ENCODE measurements around the gene ATP6V0B. TPM values are rescaled to one million over a fixed set of nuclear protein-coding genes. Genes with fewer than 3 reads are reported as not detected.

Gene ATP6V0B
- total and polyA plus RNA-seq, 9 of the 15 experiments (the other 6 are each of a cell fraction or from before 2014, with no cell fraction given), result 137 to 328 (median 220) TPM

- peaks cover 3% of the 10 kb centered on the region; the same call in 1 of the 3 replicates for H3K36me3 ChIP-seq (ENCODE audit: control insufficient read depth, insufficient read depth, low read length)
- no peak overlapping the region for H3K4me2 ChIP-seq (ENCODE audit: insufficient read depth, low read length)
- BruUV-seq (replicated peaks), result no TSS peak
- DNase-seq (ENCODE audit: extremely low read depth in 1 of 4, low spot score in 3 of 4) (no peak), ATAC-seq (no peak), FAIRE-seq (no peak)
- no peak overlapping the region for H3K4me3 ChIP-seq
- ChIA-PET CTCF (ENCODE audit: low intra/inter-chr PET ratio) (no interaction called here), POLR2A (interaction anchor here (0.8 to 1.7 kb wide), 9 partner anchors 10 to 48 kb away, joined by 3 to 10 read pairs (median 3); partner anchors contain the start of gene SLC6A9)
- peak overlapping the region in 1 of 2 experiments; percentile 41; a peak in 1 of 4 replicates for H3K9ac ChIP-seq (ENCODE audit: insufficient read depth in 1 of 2, low read depth in 2 of 2, low read length in 2 of 2)
- H3K27me3 ChIP-seq (ENCODE audit: control insufficient read depth in 2 of 2, insufficient read depth in 2 of 2, low read length in 2 of 2), result no peaks in the 10 kb centered on the region
- H3K9me3 ChIP-seq (replicated peaks; ENCODE audit: control insufficient read depth, insufficient read depth, low read depth, low read length), result no peaks in the 10 kb centered on the region
- peaks cover under 1 to 63% of the 10 kb centered on the region in 2 experiments; a peak in 4 of 5 replicates for H3K4me1 ChIP-seq (replicated peaks in 1 of 2; ENCODE audit: control insufficient read depth in 2 of 2, insufficient read depth in 2 of 2, low read length in 2 of 2)
- WGBS (ENCODE audit: insufficient coverage, low coverage, missing lambda C conversion rate), result 63% methylated on average over 8 of the region's 8 CpGs
- H4K20me1 ChIP-seq (replicated peaks; ENCODE audit: control insufficient read depth, insufficient read depth, low read length), result no peaks in the 10 kb centered on the region
- H3K9me1 ChIP-seq (ENCODE audit: control insufficient read depth, insufficient read depth, low read length), result peaks cover 5% of the 10 kb centered on the region
- in situ Hi-C loops (cut with MboI) (no loop called here), intact Hi-C loops (cut with micrococcal nuclease) (no loop called here)
- no peak for TF ChIP-seq KLF13 (tag; IDR thresholded peaks at IDR 0.05; ENCODE audit: borderline replicate concordance, low read depth)
- H3K79me2 ChIP-seq (ENCODE audit: control insufficient read depth, insufficient read depth, low read length), result no peaks in the 10 kb centered on the region
- no peak overlapping the region for H2AFZ ChIP-seq (ENCODE audit: low read depth, low read length)
- H3K27ac ChIP-seq (ENCODE audit: extremely low read depth, low read depth, low read length), result no peak overlapping the region
These were observed 25.4 kb downstream of the ATP6V0B start for GRCh38 chr1:44000122-44000665.

DNA sequence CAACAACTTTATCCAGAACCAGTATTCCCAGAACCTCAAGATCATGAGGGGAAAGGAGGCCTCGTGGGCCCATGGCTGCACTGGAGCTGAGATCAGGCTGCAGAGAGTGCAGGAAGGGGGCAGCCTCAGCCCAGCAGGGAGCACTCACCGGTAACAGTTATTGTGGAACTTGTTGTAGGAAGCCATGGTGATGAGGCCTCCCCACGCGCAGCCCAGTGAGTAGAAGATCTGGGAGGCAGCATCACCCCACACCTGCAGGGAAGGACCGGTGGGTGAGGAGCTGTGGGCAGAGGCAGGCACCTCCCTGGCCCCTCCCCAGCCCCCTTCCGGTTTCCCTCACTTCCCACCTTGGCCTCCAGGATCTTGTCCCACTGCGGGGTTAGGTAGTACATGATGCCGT, 27.4 kb downstream of the ATP6V0B start:
- Histone ChIP-seq H3K9me3 (replicated peaks; ENCODE audit: control insufficient read depth, insufficient read depth, low read depth, low read length) (no peaks in the 10 kb centered on the region), H3K4me3 (no peak overlapping the region), H3K27ac (ENCODE audit: extremely low read depth, low read depth, low read length) (no peak overlapping the region), H3K9me1 (ENCODE audit: control insufficient read depth, insufficient read depth, low read length) (peaks cover 5% of the 10 kb centered on the region), H3K36me3 (ENCODE audit: control insufficient read depth, insufficient read depth, low read length) (peaks cover 3% of the 10 kb centered on the region; the same call in 1 of the 3 replicates), H3K27me3 (ENCODE audit: control insufficient read depth in 2 of 2, insufficient read depth in 2 of 2, low read length in 2 of 2) (no peaks in the 10 kb centered on the region), H3K9ac (ENCODE audit: insufficient read depth in 1 of 2, low read depth in 2 of 2, low read length in 2 of 2) (peak overlapping the region in 1 of 2 experiments; percentile 57; a peak in 2 of 4 replicates), H2AFZ (ENCODE audit: low read depth, low read length) (no peak overlapping the region), H3K79me2 (ENCODE audit: control insufficient read depth, insufficient read depth, low read length) (no peaks in the 10 kb centered on the region), H3K4me2 (ENCODE audit: insufficient read depth, low read length) (no peak overlapping the region), H3K4me1 (replicated peaks in 1 of 2; ENCODE audit: control insufficient read depth in 2 of 2, insufficient read depth in 2 of 2, low read length in 2 of 2) (peaks cover 0 to 54% of the 10 kb centered on the region in 2 experiments; a peak in 3 of 5 replicates), H4K20me1 (replicated peaks; ENCODE audit: control insufficient read depth, insufficient read depth, low read length) (no peaks in the 10 kb centered on the region)
- FAIRE-seq (no peak), ATAC-seq (no peak), DNase-seq (ENCODE audit: extremely low read depth in 1 of 4, low spot score in 3 of 4) (no peak)
- ChIA-PET CTCF (ENCODE audit: low intra/inter-chr PET ratio) (interaction anchor here (0.6 kb wide), 1 partner anchor 608 kb away, joined by 3 read pairs; no protein-coding TSS in a partner anchor), POLR2A (interaction anchor here (0.6 kb wide), 3 partner anchors 34 to 247 kb away, joined by 3 to 4 read pairs (median 4); no protein-coding TSS in a partner anchor)
- BruUV-seq (replicated peaks), result no TSS peak
- in situ Hi-C loops (cut with MboI) (no loop called here), intact Hi-C loops (cut with micrococcal nuclease) (no loop called here)
- WGBS (ENCODE audit: insufficient coverage, low coverage, missing lambda C conversion rate), result 68% methylated on average over 8 of the region's 8 CpGs
- no peak for TF ChIP-seq ZNF75A (CRISPR knock-in tag; IDR thresholded peaks at IDR 0.05)
- TF ChIP-seq RBFOX2 (IDR thresholded peaks at IDR 0.05; ENCODE audit: low read depth, low read length), result no peak
- no peak for TF ChIP-seq NR2C2 (CRISPR knock-in tag; IDR thresholded peaks at IDR 0.05)
- TF ChIP-seq NR2C2 (tag; IDR thresholded peaks at IDR 0.05), result no peak
- TF ChIP-seq, protein P1, sequence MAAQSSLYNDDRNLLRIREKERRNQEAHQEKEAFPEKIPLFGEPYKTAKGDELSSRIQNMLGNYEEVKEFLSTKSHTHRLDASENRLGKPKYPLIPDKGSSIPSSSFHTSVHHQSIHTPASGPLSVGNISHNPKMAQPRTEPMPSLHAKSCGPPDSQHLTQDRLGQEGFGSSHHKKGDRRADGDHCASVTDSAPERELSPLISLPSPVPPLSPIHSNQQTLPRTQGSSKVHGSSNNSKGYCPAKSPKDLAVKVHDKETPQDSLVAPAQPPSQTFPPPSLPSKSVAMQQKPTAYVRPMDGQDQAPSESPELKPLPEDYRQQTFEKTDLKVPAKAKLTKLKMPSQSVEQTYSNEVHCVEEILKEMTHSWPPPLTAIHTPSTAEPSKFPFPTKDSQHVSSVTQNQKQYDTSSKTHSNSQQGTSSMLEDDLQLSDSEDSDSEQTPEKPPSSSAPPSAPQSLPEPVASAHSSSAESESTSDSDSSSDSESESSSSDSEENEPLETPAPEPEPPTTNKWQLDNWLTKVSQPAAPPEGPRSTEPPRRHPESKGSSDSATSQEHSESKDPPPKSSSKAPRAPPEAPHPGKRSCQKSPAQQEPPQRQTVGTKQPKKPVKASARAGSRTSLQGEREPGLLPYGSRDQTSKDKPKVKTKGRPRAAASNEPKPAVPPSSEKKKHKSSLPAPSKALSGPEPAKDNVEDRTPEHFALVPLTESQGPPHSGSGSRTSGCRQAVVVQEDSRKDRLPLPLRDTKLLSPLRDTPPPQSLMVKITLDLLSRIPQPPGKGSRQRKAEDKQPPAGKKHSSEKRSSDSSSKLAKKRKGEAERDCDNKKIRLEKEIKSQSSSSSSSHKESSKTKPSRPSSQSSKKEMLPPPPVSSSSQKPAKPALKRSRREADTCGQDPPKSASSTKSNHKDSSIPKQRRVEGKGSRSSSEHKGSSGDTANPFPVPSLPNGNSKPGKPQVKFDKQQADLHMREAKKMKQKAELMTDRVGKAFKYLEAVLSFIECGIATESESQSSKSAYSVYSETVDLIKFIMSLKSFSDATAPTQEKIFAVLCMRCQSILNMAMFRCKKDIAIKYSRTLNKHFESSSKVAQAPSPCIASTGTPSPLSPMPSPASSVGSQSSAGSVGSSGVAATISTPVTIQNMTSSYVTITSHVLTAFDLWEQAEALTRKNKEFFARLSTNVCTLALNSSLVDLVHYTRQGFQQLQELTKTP (IDR thresholded peaks at IDR 0.05; ENCODE audit: low read depth in 1 of 2, partially characterized antibody in 2 of 2), result no peak
- TF ChIP-seq KDM4B (IDR thresholded peaks at IDR 0.05; ENCODE audit: borderline replicate concordance in 2 of 2, low read depth in 1 of 2), result no peak
- TF ChIP-seq, protein P2, sequence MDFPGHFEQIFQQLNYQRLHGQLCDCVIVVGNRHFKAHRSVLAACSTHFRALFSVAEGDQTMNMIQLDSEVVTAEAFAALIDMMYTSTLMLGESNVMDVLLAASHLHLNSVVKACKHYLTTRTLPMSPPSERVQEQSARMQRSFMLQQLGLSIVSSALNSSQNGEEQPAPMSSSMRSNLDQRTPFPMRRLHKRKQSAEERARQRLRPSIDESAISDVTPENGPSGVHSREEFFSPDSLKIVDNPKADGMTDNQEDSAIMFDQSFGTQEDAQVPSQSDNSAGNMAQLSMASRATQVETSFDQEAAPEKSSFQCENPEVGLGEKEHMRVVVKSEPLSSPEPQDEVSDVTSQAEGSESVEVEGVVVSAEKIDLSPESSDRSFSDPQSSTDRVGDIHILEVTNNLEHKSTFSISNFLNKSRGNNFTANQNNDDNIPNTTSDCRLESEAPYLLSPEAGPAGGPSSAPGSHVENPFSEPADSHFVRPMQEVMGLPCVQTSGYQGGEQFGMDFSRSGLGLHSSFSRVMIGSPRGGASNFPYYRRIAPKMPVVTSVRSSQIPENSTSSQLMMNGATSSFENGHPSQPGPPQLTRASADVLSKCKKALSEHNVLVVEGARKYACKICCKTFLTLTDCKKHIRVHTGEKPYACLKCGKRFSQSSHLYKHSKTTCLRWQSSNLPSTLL (IDR thresholded peaks at IDR 0.05), result no peak

Data from K562 (cell line).